SKM-1 (cell line): ENCODE measurements around the gene GHRHR.

ENCODE experiments used
- DNase-seq: peaks from one replicate; lab custom pipeline; 2025; ENCODE audit not compliant: unreplicated experiment; lab: John Stamatoyannopoulos, UW

GHRHR gene

GRCh38 chr7:31002256-31002655, 38.5 kb downstream of the GHRHR start:
- no peak for DNase-seq

GRCh38 chr7:31003097-31003496, 39.3 kb downstream of the GHRHR start:
- no peak for DNase-seq

- DNase-seq = no peak
Measured at GRCh38 chr7:31003721-31004120, 40.0 kb downstream of the GHRHR start.

- DNase-seq = no peak
Measured at GRCh38 chr7:31004393-31004792, 40.6 kb downstream of the GHRHR start.

- no peak for DNase-seq
Measured at GRCh38 chr7:31006857-31007256, 43.1 kb downstream of the GHRHR start.

GRCh38 chr7:31007634-31008033, 43.9 kb downstream of the GHRHR start:
- no peak for DNase-seq

GRCh38 chr7:31014826-31015225, 51.1 kb downstream of the GHRHR start:
- DNase-seq = no peak

GRCh38 chr7:31017032-31017675, 53.4 kb downstream of the GHRHR start:
- DNase-seq = no peak

GRCh38 chr7:31017721-31018120, 54.0 kb downstream of the GHRHR start:
- DNase-seq = no peak

- DNase-seq = no peak
Measured at GRCh38 chr7:31019509-31019908, 55.8 kb downstream of the GHRHR start.

- DNase-seq = no peak
Measured at GRCh38 chr7:31020161-31020560, 56.4 kb downstream of the GHRHR start.

- DNase-seq = peak; percentile 36
Measured at GRCh38 chr7:31020652-31021051, 56.9 kb downstream of the GHRHR start.

- DNase-seq = no peak
Measured at GRCh38 chr7:31022117-31022516, 58.4 kb downstream of the GHRHR start.

GRCh38 chr7:31022726-31023125, 59.0 kb downstream of the GHRHR start:
- DNase-seq = no peak

GRCh38 chr7:31023877-31024276, 60.1 kb downstream of the GHRHR start:
- no peak for DNase-seq

- DNase-seq = no peak
Measured at GRCh38 chr7:31027161-31027965, 63.6 kb downstream of the GHRHR start.

GRCh38 chr7:31028006-31028405, 64.3 kb downstream of the GHRHR start:
- DNase-seq = no peak

GRCh38 chr7:31028417-31028992, 64.8 kb downstream of the GHRHR start:
- no peak for DNase-seq
